Mesenchymal stem cell (in vitro differentiated cells and primary cell): Measurements from ENCODE around the gene CUTC.

Source experiments
- DNase-seq: peaks from one replicate; pipeline ENCODE4 v3.0.0-alpha.2; 2013
- H2AFZ ChIP-seq: one replicate; pipeline ENCODE4 v1.6.1; 2013; ENCODE audit warnings: low read depth, mild to moderate bottlenecking, control low read depth, inconsistent platforms, low read length, moderate library complexity
- H2AK5ac ChIP-seq: 2 replicates; pipeline ENCODE4 v1.6.1; 2013; ENCODE audit warnings: low read length, moderate library complexity, mild to moderate bottlenecking, inconsistent platforms; ENCODE audit not compliant: severe bottlenecking
- H2BK120ac ChIP-seq: one replicate; pipeline ENCODE4 v1.6.1; 2013; ENCODE audit warnings: low read depth, mild to moderate bottlenecking, inconsistent platforms, low read length, moderate library complexity
- H2BK12ac ChIP-seq, 2 experiments: one replicate each; pipeline ENCODE4 v1.6.1; 2013; ENCODE audit warnings: inconsistent platforms in 2 of 2, low read length in 2 of 2, mild to moderate bottlenecking in 2 of 2, moderate library complexity in 2 of 2, control low read depth in 1 of 2
- H2BK15ac ChIP-seq: one replicate; pipeline ENCODE4 v1.6.1; 2013; ENCODE audit warnings: mild to moderate bottlenecking, low read depth, inconsistent platforms; ENCODE audit not compliant: poor library complexity, severe bottlenecking
- H2BK5ac ChIP-seq: 2 replicates; pipeline ENCODE4 v1.6.1; 2013; ENCODE audit warnings: low read depth, mild to moderate bottlenecking, low read length, control low read depth, inconsistent platforms; ENCODE audit not compliant: poor library complexity, severe bottlenecking
- H3K14ac ChIP-seq, 2 experiments: one replicate each; pipeline ENCODE4 v1.6.1; 2013; ENCODE audit warnings: inconsistent platforms in 2 of 2, low read length in 2 of 2, control low read depth in 1 of 2, mild to moderate bottlenecking in 1 of 2, moderate library complexity in 1 of 2
- H3K18ac ChIP-seq, 2 experiments: one replicate each; pipeline ENCODE4 v1.6.1; 2013; ENCODE audit warnings: inconsistent platforms in 2 of 2, low read length in 2 of 2, control low read depth in 1 of 2, low read depth in 1 of 2, mild to moderate bottlenecking in 1 of 2
- H3K23ac ChIP-seq, 2 experiments: one replicate each; pipeline ENCODE4 v1.6.1; 2013; ENCODE audit warnings: inconsistent platforms in 2 of 2, low read length in 2 of 2, mild to moderate bottlenecking in 2 of 2, moderate library complexity in 2 of 2, control low read depth in 1 of 2
- H3K27ac ChIP-seq: 2 replicates; pipeline ENCODE4 v1.5.1; 2013; ENCODE audit warnings: mild to moderate bottlenecking, moderate library complexity, low read length, control low read depth, inconsistent platforms; ENCODE audit not compliant: poor library complexity, severe bottlenecking
- H3K27me3 ChIP-seq, 2 experiments: 2 replicates each; pipeline versions ENCODE4 v1.6.1 to v1.7.0; 2013; ENCODE audit warnings: low read length in 2 of 2, mild to moderate bottlenecking in 2 of 2, moderate library complexity in 2 of 2, control low read depth in 1 of 2, inconsistent platforms in 1 of 2; ENCODE audit not compliant: control insufficient read depth in 1 of 2, insufficient read depth in 1 of 2
- H3K36me3 ChIP-seq, 2 experiments: 2 replicates each; pipeline versions ENCODE4 v1.6.1 to v1.7.0; 2013; ENCODE audit warnings: low read length in 2 of 2, control low read depth in 1 of 2, inconsistent platforms in 1 of 2, low read depth in 1 of 2, mild to moderate bottlenecking in 1 of 2; ENCODE audit not compliant: insufficient read depth in 2 of 2, control insufficient read depth in 1 of 2
- H3K4ac ChIP-seq, 2 experiments: one replicate each; pipeline ENCODE4 v1.6.1; 2013; ENCODE audit warnings: inconsistent platforms in 2 of 2, low read length in 2 of 2, mild to moderate bottlenecking in 2 of 2, moderate library complexity in 2 of 2, control low read depth in 1 of 2, low read depth in 1 of 2
- H3K4me1 ChIP-seq: 2 replicates; pipeline ENCODE4 v1.6.1; 2013; ENCODE audit warnings: low read depth, low read length, control low read depth; ENCODE audit not compliant: control insufficient read depth, insufficient read depth
- H3K4me2 ChIP-seq: 2 replicates; pipeline ENCODE4 v1.6.1; 2013; ENCODE audit warnings: low read length, mild to moderate bottlenecking, inconsistent platforms; ENCODE audit not compliant: poor library complexity, severe bottlenecking
- H3K4me3 ChIP-seq, 2 experiments: 2 replicates each; pipeline versions ENCODE4 v1.5.1 to v1.7.0; 2013; ENCODE audit warnings: low read length in 2 of 2, mild to moderate bottlenecking in 2 of 2, control low read depth in 1 of 2, low read depth in 1 of 2; ENCODE audit not compliant: insufficient read depth in 1 of 2
- H3K79me1 ChIP-seq: replicated peaks from 2 replicates; pipeline ENCODE4 v1.6.1; 2013; ENCODE audit warnings: mild to moderate bottlenecking, control low read depth, low read length, inconsistent platforms; ENCODE audit not compliant: poor library complexity, severe bottlenecking
- H3K9ac ChIP-seq: 2 replicates; pipeline ENCODE4 v1.7.0; 2013; ENCODE audit warnings: mild to moderate bottlenecking, low read length, moderate library complexity
- H3K9me3 ChIP-seq: 2 replicates; pipeline ENCODE4 v1.7.0; 2013; ENCODE audit warnings: mild to moderate bottlenecking, low read length; ENCODE audit not compliant: control insufficient read depth
- H4K8ac ChIP-seq: one replicate; pipeline ENCODE4 v1.6.1; 2013; ENCODE audit warnings: inconsistent platforms, mild to moderate bottlenecking, low read length, moderate library complexity
- H4K91ac ChIP-seq: one replicate; pipeline ENCODE4 v1.6.1; 2013; ENCODE audit warnings: mild to moderate bottlenecking, low read length, inconsistent platforms
- WGBS: methylation state at CpG from one replicate; pipeline ENCODE4 v1.1.7; 2013; ENCODE audit warnings: mixed read lengths; 5-methylcytosine and 5-hydroxymethylcytosine counted together

CUTC gene

DNA sequence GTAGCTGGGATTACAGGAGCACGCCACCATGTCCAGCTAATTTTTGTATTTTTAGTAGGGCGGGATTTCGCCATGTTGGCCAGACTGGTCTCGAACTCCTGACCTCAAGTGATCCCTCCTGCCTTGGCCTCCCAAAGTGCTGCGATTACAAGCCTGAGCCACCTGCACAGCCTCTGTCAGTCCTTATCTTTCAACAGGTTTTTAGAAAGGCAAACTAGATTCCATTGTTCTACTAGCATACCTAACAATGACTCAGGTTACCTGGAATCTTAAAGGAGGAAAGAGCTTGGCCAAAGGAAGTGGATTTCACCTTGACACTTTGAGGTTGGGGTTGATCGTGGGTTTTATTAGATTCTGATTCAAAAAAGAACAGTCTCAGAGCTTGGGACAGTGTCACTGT, 53.6 kb downstream of the CUTC start:
- Histone ChIP-seq H2BK12ac (no peak overlapping the region), H3K79me1 (no peaks in the 10 kb centered on the region)
- 95% methylated on average over 6 of the region's 6 CpGs for WGBS

DNA sequence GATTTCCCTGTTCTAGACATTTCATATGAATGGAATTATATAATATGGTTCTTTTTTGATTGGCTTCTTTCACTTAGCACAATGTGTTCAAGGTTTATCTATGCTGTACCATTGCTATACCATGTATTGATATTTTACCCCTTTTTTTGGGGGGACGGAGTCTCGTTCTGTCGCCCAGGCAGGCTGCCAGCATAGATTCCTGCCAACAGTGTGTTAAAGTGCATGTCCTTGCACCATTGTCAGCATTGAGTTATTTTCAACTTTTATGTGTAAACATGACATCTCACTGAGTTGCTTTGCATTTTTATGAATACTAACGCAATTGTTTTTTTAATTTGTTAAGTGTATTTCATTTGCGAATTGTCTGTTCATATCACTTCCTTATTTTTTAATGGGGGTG, 55.3 kb downstream of the CUTC start:
- H3K79me1 ChIP-seq = no peaks in the 10 kb centered on the region
- H3K23ac ChIP-seq = no peak overlapping the region
- no peak overlapping the region for H4K91ac ChIP-seq
- no peak overlapping the region for H3K9ac ChIP-seq
- WGBS = 100% methylated on average over 2 of the region's 5 CpGs
- no peak overlapping the region for H3K4me3 ChIP-seq
- H3K27ac ChIP-seq = no peak overlapping the region
- H3K18ac ChIP-seq = no peak overlapping the region
- H3K4me2 ChIP-seq = no peak overlapping the region
- H2BK15ac ChIP-seq = no peak overlapping the region
- H2BK12ac ChIP-seq = no peak overlapping the region
- no peak overlapping the region for H2BK120ac ChIP-seq
- H3K4ac ChIP-seq = no peak overlapping the region
- no peak overlapping the region for H2AK5ac ChIP-seq
- H3K27me3 ChIP-seq = no peaks in the 10 kb centered on the region
- no peaks in the 10 kb centered on the region for H3K36me3 ChIP-seq
- no peak overlapping the region for H2BK5ac ChIP-seq
- H4K8ac ChIP-seq = no peak overlapping the region
- no peak for DNase-seq
- H2AFZ ChIP-seq = no peak overlapping the region
- no peak overlapping the region for H3K14ac ChIP-seq
- H3K4me1 ChIP-seq = peaks cover 9% of the 10 kb centered on the region
- no peaks in the 10 kb centered on the region for H3K9me3 ChIP-seq

More for the DNA sequence above, 53.6 kb downstream of the CUTC start:
- H2BK120ac ChIP-seq = no peak overlapping the region
- no peak overlapping the region for H2BK15ac ChIP-seq
- H4K8ac ChIP-seq = no peak overlapping the region
- DNase-seq = no peak
- H3K18ac ChIP-seq = no peak overlapping the region
- no peak overlapping the region for H3K4me3 ChIP-seq
- H3K14ac ChIP-seq = no peak overlapping the region
- H3K9me3 ChIP-seq = no peaks in the 10 kb centered on the region
- no peak overlapping the region for H4K91ac ChIP-seq
- H3K27ac ChIP-seq = no peak overlapping the region
- no peak overlapping the region for H2BK5ac ChIP-seq
- no peaks in the 10 kb centered on the region for H3K36me3 ChIP-seq
- H2AK5ac ChIP-seq = peak overlapping the region; percentile 41
- H3K27me3 ChIP-seq = no peaks in the 10 kb centered on the region
- H3K4me1 ChIP-seq = peaks cover 13% of the 10 kb centered on the region
- peak overlapping the region; percentile 63 for H3K9ac ChIP-seq
- H3K4ac ChIP-seq = no peak overlapping the region
- H2AFZ ChIP-seq = no peak overlapping the region
- H3K4me2 ChIP-seq = no peak overlapping the region
- H3K23ac ChIP-seq = no peak overlapping the region

DNA sequence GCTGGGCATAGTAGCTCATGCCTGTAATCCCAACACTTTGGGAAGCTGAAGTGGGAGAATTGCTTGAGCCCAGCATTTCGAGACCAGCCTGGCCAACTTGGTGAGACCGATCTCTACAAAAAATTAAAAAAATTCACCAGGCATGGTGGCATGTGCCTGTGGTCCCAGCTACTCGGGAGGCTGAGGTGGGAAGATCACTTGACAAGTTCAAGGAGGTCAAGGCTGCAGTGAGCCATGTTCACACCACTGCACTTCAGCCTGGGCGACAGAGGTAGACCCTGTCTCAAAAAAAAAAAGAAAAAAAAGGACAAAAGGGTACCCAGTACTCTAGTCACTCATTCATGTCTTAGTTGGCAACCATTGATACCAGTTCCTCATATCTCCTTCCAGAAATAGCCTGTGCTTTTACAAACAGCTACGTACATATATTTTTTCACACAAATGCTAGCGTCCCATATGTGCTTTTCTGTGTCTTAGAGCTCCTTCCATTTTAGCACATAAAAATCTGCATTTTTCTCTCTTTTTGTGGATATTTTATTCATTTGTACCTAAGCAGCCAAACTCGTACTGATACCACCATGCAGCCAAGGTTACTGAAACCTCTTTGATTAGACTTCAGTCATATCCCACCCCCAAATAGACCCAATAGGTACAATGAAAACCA, 55.9 kb downstream of the CUTC start:
- no peak overlapping the region for H2BK12ac ChIP-seq
- no peak overlapping the region for H4K8ac ChIP-seq
- 83% methylated on average over 7 of the region's 7 CpGs for whole genome bisulfite sequencing
- H3K36me3 ChIP-seq = no peaks in the 10 kb centered on the region
- no peak overlapping the region for H3K23ac ChIP-seq
- H3K18ac ChIP-seq = no peak overlapping the region
- H2AFZ ChIP-seq = no peak overlapping the region
- H3K79me1 ChIP-seq = no peaks in the 10 kb centered on the region
- DNase-seq = no peak
- H3K4ac ChIP-seq = no peak overlapping the region
- H2BK120ac ChIP-seq = no peak overlapping the region
- peaks cover 9% of the 10 kb centered on the region for H3K4me1 ChIP-seq
- no peak overlapping the region for H3K4me2 ChIP-seq
- H3K27ac ChIP-seq = no peak overlapping the region
- no peak overlapping the region for H2AK5ac ChIP-seq
- H2BK15ac ChIP-seq = no peak overlapping the region
- peak overlapping the region in 1 of 2 experiments; percentile 42 for H3K4me3 ChIP-seq
- H3K27me3 ChIP-seq = no peaks in the 10 kb centered on the region
- no peaks in the 10 kb centered on the region for H3K9me3 ChIP-seq
- H3K9ac ChIP-seq = peak overlapping the region; percentile 86
- no peak overlapping the region for H3K14ac ChIP-seq
- no peak overlapping the region for H2BK5ac ChIP-seq
- no peak overlapping the region for H4K91ac ChIP-seq

DNA sequence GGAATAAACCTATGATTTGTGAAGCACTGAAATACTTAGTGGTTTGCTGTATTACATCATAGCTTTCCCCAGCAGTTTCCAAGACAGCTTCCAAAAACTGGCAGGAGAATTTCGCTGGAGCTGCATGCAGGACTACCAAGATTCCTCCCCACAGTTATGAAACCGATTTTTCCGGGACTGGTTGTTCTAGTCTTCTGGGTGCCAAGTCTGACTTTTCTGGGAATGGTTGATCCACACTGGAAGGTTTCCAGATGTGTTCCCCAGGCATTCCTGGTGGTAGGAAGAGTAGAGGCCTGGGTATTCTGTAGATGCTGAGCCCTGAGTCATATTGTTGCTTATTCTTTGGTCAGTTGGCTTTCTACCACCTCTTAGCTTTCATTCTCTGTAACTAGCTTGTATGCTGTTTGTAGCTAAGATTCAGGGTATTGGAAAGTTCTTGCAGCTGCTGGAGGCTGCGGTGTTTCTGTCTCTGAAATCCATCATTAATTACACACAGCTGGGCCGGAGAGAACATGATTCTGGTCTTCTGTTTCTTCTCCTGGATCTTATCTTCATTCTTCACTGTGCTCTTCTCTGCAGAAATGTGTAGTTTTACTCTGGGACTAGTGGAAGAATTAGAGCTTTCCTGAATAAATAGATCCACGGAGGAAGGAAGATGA, 56.7 kb downstream of the CUTC start:
- H2AFZ ChIP-seq = no peak overlapping the region
- DNase-seq = peak; percentile 71
- peaks cover 8% of the 10 kb centered on the region for H3K4me1 ChIP-seq
- peaks cover 0 to 5% of the 10 kb centered on the region in 2 experiments for H3K36me3 ChIP-seq
- no peak overlapping the region for H3K14ac ChIP-seq
- H2BK15ac ChIP-seq = no peak overlapping the region
- no peak overlapping the region for H4K91ac ChIP-seq
- H3K27me3 ChIP-seq = no peaks in the 10 kb centered on the region
- H3K9me3 ChIP-seq = no peaks in the 10 kb centered on the region
- H3K4me2 ChIP-seq = no peak overlapping the region
- H2BK5ac ChIP-seq = no peak overlapping the region
- H3K23ac ChIP-seq = no peak overlapping the region
- H2AK5ac ChIP-seq = no peak overlapping the region
- H3K4ac ChIP-seq = no peak overlapping the region
- H3K18ac ChIP-seq = peak overlapping the region in 1 of 2 experiments; percentile 21
- peak overlapping the region in 1 of 2 experiments; percentile 46 for H3K4me3 ChIP-seq
- no peaks in the 10 kb centered on the region for H3K79me1 ChIP-seq
- H2BK12ac ChIP-seq = no peak overlapping the region
- H3K27ac ChIP-seq = no peak overlapping the region
- no peak overlapping the region for H4K8ac ChIP-seq
- H3K9ac ChIP-seq = peak overlapping the region; percentile 86
- H2BK120ac ChIP-seq = no peak overlapping the region
- 70% methylated on average over 4 of the region's 6 CpGs for WGBS
